ENCODE measurements around the gene FSTL5. TPM values are rescaled to one million over a fixed set of nuclear protein-coding genes. Genes with fewer than 3 reads are reported as not detected.

Gene FSTL5
- total RNA-seq, 1 experiment from 2014 or later, result not detected

- TF ChIP-seq YY1 (IDR thresholded peaks at IDR 0.05; ENCODE audit: extremely low read depth, insufficient replicate concordance, low read depth, low read length) (no peak), JUND (IDR thresholded peaks at IDR 0.05) (no peak), TCF7L2 (IDR thresholded peaks at IDR 0.05; ENCODE audit: borderline replicate concordance, extremely low read depth, insufficient read depth, insufficient read length) (no peak), CBX3 (IDR thresholded peaks at IDR 0.05; ENCODE audit: low read depth) (no peak), CEBPB (IDR thresholded peaks at IDR 0.05; ENCODE audit: low read depth) (no peak)
Observed at GRCh38 chr4:161382655-161383054, 781.1 kb downstream of the FSTL5 start (continued).

GRCh38 chr4:161376275-161376674 is 787.5 kb downstream of the FSTL5 start:
- H2AFZ ChIP-seq (ENCODE audit: low read depth, low read length, poor library complexity, severe bottlenecking), result no peak overlapping the region
- no peaks in the 10 kb centered on the region for H3K79me2 ChIP-seq (ENCODE audit: insufficient read depth, low read length)
- no peaks in the 10 kb centered on the region for H3K27me3 ChIP-seq (ENCODE audit: insufficient read depth, low read length)
- H3K9me3 ChIP-seq (ENCODE audit: control insufficient read depth in 1 of 2, insufficient read depth in 1 of 2, low read depth in 1 of 2, low read length in 2 of 2), result peaks cover 0 to 8% of the 10 kb centered on the region in 2 experiments; a peak in 1 of 4 replicates
- ChIA-PET POLR2A (no interaction called here), CTCF (no interaction called here), RAD21 (ENCODE audit: low non-redundant PET in 1 of 2, low total read pairs in 2 of 2, uncharacterized antibody in 2 of 2, unreplicated experiment in 2 of 2) (no interaction called here)
- H4K20me1 ChIP-seq (ENCODE audit: insufficient read depth), result no peaks in the 10 kb centered on the region
- no peak overlapping the region for H3K9ac ChIP-seq (ENCODE audit: low read length)
- no TSS peak for BruUV-seq (replicated peaks)
- no peak overlapping the region for H3K4me2 ChIP-seq (ENCODE audit: low read length)
- no peaks in the 10 kb centered on the region for H3K9me2 ChIP-seq (ENCODE audit: insufficient read depth)
- no peaks in the 10 kb centered on the region for H3K36me3 ChIP-seq (ENCODE audit: control insufficient read depth in 1 of 2, insufficient read depth in 2 of 2, low read length in 2 of 2)
- no peak overlapping the region for H3K4me3 ChIP-seq (replicated peaks in 1 of 2; ENCODE audit: low read depth in 1 of 2, low read length in 2 of 2)
- DNase-seq (ENCODE audit: low read depth, low spot score) (no peak), ATAC-seq (no peak)
- no peaks in the 10 kb centered on the region for H3K4me1 ChIP-seq (ENCODE audit: control insufficient read depth in 1 of 2, insufficient read depth in 2 of 2, low read length in 2 of 2)
- H3K27ac ChIP-seq (ENCODE audit: low read depth, low read length), result no peak overlapping the region
- intact Hi-C loops (cut with micrococcal nuclease), result no loop called here
- TF ChIP-seq TCF7L2 (IDR thresholded peaks at IDR 0.05; ENCODE audit: borderline replicate concordance, extremely low read depth, insufficient read depth, insufficient read length), result no peak
- no peak for TF ChIP-seq CTCF (IDR thresholded peaks at IDR 0.05 in 2 of 3, conservative IDR thresholded peaks at IDR 0.05 in 1 of 3; ENCODE audit: borderline replicate concordance in 1 of 3, insufficient read depth in 1 of 3, low read depth in 2 of 3, low read length in 2 of 3)
- TF ChIP-seq CEBPB (IDR thresholded peaks at IDR 0.05; ENCODE audit: low read depth), result no peak
- no peak for TF ChIP-seq ZNF274 (IDR thresholded peaks at IDR 0.05; ENCODE audit: low read depth, low read length)
- no peak for TF ChIP-seq POLR2A (IDR thresholded peaks at IDR 0.05; ENCODE audit: borderline replicate concordance, extremely low read depth, insufficient read depth, insufficient read length)
- no peak for TF ChIP-seq POLR2AphosphoS5 (IDR thresholded peaks at IDR 0.05; ENCODE audit: low read depth, low read length)
- no peak for TF ChIP-seq SIN3A (IDR thresholded peaks at IDR 0.05; ENCODE audit: low read depth)
- no peak for TF ChIP-seq RAD21 (IDR thresholded peaks at IDR 0.05; ENCODE audit: low read depth)
- no peak for TF ChIP-seq EGR1 (IDR thresholded peaks at IDR 0.05; ENCODE audit: low read depth)
- no peak for TF ChIP-seq SRF (IDR thresholded peaks at IDR 0.05; ENCODE audit: low read depth)
- TF ChIP-seq YY1 (IDR thresholded peaks at IDR 0.05; ENCODE audit: extremely low read depth, insufficient replicate concordance, low read depth, low read length), result no peak
- no peak for TF ChIP-seq EZH2 (IDR thresholded peaks at IDR 0.05)
- no peak for TF ChIP-seq ELF1 (IDR thresholded peaks at IDR 0.05; ENCODE audit: borderline replicate concordance, low read depth)
- TF ChIP-seq MAX (IDR thresholded peaks at IDR 0.05), result no peak
- no peak for TF ChIP-seq REST (IDR thresholded peaks at IDR 0.05; ENCODE audit: low read depth)
- no peak for TF ChIP-seq ZFX (IDR thresholded peaks at IDR 0.05)
- TF ChIP-seq EZH2phosphoT487 (IDR thresholded peaks at IDR 0.05; ENCODE audit: borderline replicate concordance), result no peak
